HEK293 (cell line): Measurements from ENCODE around the gene TAPBP.

Experiments
- CTCF ChIA-PET: fragments of 350-600 bp; formaldehyde crosslinking; extraction: SDS; loops from one replicate; lab custom pipeline; 2021; ENCODE audit warnings: antibody characterized with exemption; lab: Yijun Ruan, JAX
- POLR2A ChIA-PET: fragments of 300-600 bp; formaldehyde crosslinking; extraction: SDS; loops from one replicate; lab custom pipeline; 2020; ENCODE audit warnings: antibody characterized with exemption, inconsistent platforms; lab: Yijun Ruan, JAX
- H3K27ac ChIP-seq: fragments of 200-500 bp; sonication (Bioruptor generic); 2 replicates; pipeline ENCODE4 v1.5.1; 2014; ENCODE audit warnings: low read depth, low read length, control low read depth, inconsistent platforms; ENCODE audit errors: extremely low read depth
- H3K36me3 ChIP-seq, 2 experiments: fragments of 200-500 bp in 1 of 2; sonication (Bioruptor generic) in 1 of 2; 1 replicate in 1 of 2; 2 replicates in 1 of 2; pipeline ENCODE4 v1.5.1; 2014 to 2017; ENCODE audit warnings: inconsistent platforms in 2 of 2, low read length in 2 of 2; ENCODE audit not compliant: control insufficient read depth in 2 of 2, insufficient read depth in 1 of 2
- H3K4me1 ChIP-seq: fragments of 200-500 bp; sonication (Bioruptor generic); 2 replicates; pipeline ENCODE4 v1.5.1; 2014; ENCODE audit warnings: mild to moderate bottlenecking, low read length, inconsistent platforms; ENCODE audit not compliant: control insufficient read depth, insufficient read depth
- H3K4me3 ChIP-seq: 2 replicates; pipeline ENCODE4 v1.5.1; 2011; ENCODE audit warnings: low read depth, mild to moderate bottlenecking, control low read depth, low read length, moderate library complexity
- H3K9me3 ChIP-seq: fragments of 200-500 bp; sonication (Bioruptor generic); 2 replicates; pipeline ENCODE4 v1.5.1; 2014; ENCODE audit warnings: low read depth, low read length, inconsistent platforms; ENCODE audit not compliant: control insufficient read depth, insufficient read depth
- EGR2 ChIP-seq: fragments of 450-650 bp; formaldehyde crosslinking; IDR thresholded peaks from 2 replicates; pipeline ENCODE4 v1.5.1; 2016; ENCODE audit warnings: low read depth, missing biosample characterization, missing genetic modification characterization
- ZIC2 ChIP-seq: fragments of 450-650 bp; formaldehyde crosslinking; IDR thresholded peaks from 2 replicates; pipeline ENCODE4 v1.5.1; 2016; ENCODE audit warnings: missing biosample characterization, missing genetic modification characterization
- ZNF221 ChIP-seq: fragments of 450-650 bp; formaldehyde crosslinking; IDR thresholded peaks from 2 replicates; pipeline ENCODE4 v1.5.1; 2017; ENCODE audit warnings: missing biosample characterization, missing genetic modification characterization, borderline replicate concordance
- ZNF335 ChIP-seq: fragments of 450-650 bp; formaldehyde crosslinking; conservative IDR thresholded peaks from 2 replicates; pipeline ENCODE4 v1.5.1; 2016; ENCODE audit warnings: missing biosample characterization, missing genetic modification characterization
- ZNF416 ChIP-seq: fragments of 450-650 bp; formaldehyde crosslinking; IDR thresholded peaks from 2 replicates; pipeline ENCODE4 v1.5.1; 2016; ENCODE audit warnings: missing biosample characterization, missing genetic modification characterization
- ZNF658 ChIP-seq: fragments of 450-650 bp; formaldehyde crosslinking; IDR thresholded peaks from 2 replicates; pipeline ENCODE4; 2016; ENCODE audit warnings: missing biosample characterization, missing genetic modification characterization
- ZNF707 ChIP-seq: fragments of 450-650 bp; formaldehyde crosslinking; IDR thresholded peaks from 2 replicates; pipeline ENCODE4 v1.5.1; 2016; ENCODE audit warnings: missing biosample characterization, missing genetic modification characterization
- TF ChIP-seq, protein P1 (sequence below): fragments of 450-650 bp; formaldehyde crosslinking; IDR thresholded peaks from 2 replicates; pipeline ENCODE4 v1.5.1; 2017; ENCODE audit warnings: missing biosample characterization, missing genetic modification characterization
- TF ChIP-seq, protein P2 (sequence below): fragments of 450-650 bp; formaldehyde crosslinking; IDR thresholded peaks from 2 replicates; pipeline ENCODE4 v1.5.1; 2016; ENCODE audit warnings: missing biosample characterization, missing genetic modification characterization
- TF ChIP-seq, protein P3 (sequence below): fragments of 450-650 bp; formaldehyde crosslinking; IDR thresholded peaks from 2 replicates; pipeline ENCODE4 v1.5.1; 2017; ENCODE audit warnings: missing biosample characterization, missing genetic modification characterization
- TF ChIP-seq, protein P4 (sequence below): fragments of 450-650 bp; formaldehyde crosslinking; IDR thresholded peaks from 2 replicates; pipeline ENCODE4 v1.5.1; 2016; ENCODE audit warnings: missing biosample characterization, missing genetic modification characterization, borderline replicate concordance
- TF ChIP-seq, protein P5 (sequence below): fragments of 450-650 bp; formaldehyde crosslinking; IDR thresholded peaks from 2 replicates; pipeline ENCODE4 v1.5.1; 2017; ENCODE audit warnings: missing biosample characterization, missing genetic modification characterization
- TF ChIP-seq, protein P6 (sequence below): fragments of 450-650 bp; formaldehyde crosslinking; IDR thresholded peaks from 2 replicates; pipeline ENCODE4 v1.5.1; 2017; ENCODE audit warnings: missing biosample characterization, missing genetic modification characterization

The TAPBP gene

DNA sequence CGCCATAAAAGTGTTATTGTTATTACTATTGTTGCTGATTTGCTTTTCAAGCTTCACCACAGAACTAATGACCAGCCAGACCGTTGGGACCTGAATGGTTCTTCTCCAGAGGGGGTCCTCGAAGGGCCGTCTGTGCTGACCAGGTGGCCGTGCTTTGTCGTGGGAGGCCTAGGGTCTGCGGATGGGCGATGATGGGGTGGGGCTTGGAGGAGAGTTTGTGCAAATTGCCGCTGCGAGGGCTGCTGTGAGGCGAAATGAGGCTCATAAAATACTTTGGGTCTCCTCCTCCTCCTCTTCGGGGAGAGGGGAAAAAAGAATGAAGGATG, 9.7 kb upstream of the TAPBP start (continued):
- TF ChIP-seq, protein P1, sequence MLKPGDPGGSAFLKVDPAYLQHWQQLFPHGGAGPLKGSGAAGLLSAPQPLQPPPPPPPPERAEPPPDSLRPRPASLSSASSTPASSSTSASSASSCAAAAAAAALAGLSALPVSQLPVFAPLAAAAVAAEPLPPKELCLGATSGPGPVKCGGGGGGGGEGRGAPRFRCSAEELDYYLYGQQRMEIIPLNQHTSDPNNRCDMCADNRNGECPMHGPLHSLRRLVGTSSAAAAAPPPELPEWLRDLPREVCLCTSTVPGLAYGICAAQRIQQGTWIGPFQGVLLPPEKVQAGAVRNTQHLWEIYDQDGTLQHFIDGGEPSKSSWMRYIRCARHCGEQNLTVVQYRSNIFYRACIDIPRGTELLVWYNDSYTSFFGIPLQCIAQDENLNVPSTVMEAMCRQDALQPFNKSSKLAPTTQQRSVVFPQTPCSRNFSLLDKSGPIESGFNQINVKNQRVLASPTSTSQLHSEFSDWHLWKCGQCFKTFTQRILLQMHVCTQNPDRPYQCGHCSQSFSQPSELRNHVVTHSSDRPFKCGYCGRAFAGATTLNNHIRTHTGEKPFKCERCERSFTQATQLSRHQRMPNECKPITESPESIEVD (tag by site-specific recombination) = no peak
- TF ChIP-seq ZNF658 (tag by site-specific recombination) (no peak), EGR2 (tag by site-specific recombination) (peak; percentile 8; the same call in 1 of the 2 replicates), ZNF335 (tag by site-specific recombination) (peak; percentile 52), ZNF707 (tag by site-specific recombination) (no peak), ZNF221 (tag by site-specific recombination) (no peak), ZIC2 (tag by site-specific recombination) (peak; percentile 54)
- TF ChIP-seq, protein P2, sequence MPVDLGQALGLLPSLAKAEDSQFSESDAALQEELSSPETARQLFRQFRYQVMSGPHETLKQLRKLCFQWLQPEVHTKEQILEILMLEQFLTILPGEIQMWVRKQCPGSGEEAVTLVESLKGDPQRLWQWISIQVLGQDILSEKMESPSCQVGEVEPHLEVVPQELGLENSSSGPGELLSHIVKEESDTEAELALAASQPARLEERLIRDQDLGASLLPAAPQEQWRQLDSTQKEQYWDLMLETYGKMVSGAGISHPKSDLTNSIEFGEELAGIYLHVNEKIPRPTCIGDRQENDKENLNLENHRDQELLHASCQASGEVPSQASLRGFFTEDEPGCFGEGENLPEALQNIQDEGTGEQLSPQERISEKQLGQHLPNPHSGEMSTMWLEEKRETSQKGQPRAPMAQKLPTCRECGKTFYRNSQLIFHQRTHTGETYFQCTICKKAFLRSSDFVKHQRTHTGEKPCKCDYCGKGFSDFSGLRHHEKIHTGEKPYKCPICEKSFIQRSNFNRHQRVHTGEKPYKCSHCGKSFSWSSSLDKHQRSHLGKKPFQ (tag by site-specific recombination) = no peak
- TF ChIP-seq, protein P3, sequence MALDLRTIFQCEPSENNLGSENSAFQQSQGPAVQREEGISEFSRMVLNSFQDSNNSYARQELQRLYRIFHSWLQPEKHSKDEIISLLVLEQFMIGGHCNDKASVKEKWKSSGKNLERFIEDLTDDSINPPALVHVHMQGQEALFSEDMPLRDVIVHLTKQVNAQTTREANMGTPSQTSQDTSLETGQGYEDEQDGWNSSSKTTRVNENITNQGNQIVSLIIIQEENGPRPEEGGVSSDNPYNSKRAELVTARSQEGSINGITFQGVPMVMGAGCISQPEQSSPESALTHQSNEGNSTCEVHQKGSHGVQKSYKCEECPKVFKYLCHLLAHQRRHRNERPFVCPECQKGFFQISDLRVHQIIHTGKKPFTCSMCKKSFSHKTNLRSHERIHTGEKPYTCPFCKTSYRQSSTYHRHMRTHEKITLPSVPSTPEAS (tag by site-specific recombination) = no peak
- TF ChIP-seq, protein P4, sequence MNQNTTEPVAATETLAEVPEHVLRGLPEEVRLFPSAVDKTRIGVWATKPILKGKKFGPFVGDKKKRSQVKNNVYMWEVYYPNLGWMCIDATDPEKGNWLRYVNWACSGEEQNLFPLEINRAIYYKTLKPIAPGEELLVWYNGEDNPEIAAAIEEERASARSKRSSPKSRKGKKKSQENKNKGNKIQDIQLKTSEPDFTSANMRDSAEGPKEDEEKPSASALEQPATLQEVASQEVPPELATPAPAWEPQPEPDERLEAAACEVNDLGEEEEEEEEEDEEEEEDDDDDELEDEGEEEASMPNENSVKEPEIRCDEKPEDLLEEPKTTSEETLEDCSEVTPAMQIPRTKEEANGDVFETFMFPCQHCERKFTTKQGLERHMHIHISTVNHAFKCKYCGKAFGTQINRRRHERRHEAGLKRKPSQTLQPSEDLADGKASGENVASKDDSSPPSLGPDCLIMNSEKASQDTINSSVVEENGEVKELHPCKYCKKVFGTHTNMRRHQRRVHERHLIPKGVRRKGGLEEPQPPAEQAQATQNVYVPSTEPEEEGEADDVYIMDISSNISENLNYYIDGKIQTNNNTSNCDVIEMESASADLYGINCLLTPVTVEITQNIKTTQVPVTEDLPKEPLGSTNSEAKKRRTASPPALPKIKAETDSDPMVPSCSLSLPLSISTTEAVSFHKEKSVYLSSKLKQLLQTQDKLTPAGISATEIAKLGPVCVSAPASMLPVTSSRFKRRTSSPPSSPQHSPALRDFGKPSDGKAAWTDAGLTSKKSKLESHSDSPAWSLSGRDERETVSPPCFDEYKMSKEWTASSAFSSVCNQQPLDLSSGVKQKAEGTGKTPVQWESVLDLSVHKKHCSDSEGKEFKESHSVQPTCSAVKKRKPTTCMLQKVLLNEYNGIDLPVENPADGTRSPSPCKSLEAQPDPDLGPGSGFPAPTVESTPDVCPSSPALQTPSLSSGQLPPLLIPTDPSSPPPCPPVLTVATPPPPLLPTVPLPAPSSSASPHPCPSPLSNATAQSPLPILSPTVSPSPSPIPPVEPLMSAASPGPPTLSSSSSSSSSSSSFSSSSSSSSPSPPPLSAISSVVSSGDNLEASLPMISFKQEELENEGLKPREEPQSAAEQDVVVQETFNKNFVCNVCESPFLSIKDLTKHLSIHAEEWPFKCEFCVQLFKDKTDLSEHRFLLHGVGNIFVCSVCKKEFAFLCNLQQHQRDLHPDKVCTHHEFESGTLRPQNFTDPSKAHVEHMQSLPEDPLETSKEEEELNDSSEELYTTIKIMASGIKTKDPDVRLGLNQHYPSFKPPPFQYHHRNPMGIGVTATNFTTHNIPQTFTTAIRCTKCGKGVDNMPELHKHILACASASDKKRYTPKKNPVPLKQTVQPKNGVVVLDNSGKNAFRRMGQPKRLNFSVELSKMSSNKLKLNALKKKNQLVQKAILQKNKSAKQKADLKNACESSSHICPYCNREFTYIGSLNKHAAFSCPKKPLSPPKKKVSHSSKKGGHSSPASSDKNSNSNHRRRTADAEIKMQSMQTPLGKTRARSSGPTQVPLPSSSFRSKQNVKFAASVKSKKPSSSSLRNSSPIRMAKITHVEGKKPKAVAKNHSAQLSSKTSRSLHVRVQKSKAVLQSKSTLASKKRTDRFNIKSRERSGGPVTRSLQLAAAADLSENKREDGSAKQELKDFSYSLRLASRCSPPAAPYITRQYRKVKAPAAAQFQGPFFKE (tag by site-specific recombination) = no peak
- TF ChIP-seq, protein P5, sequence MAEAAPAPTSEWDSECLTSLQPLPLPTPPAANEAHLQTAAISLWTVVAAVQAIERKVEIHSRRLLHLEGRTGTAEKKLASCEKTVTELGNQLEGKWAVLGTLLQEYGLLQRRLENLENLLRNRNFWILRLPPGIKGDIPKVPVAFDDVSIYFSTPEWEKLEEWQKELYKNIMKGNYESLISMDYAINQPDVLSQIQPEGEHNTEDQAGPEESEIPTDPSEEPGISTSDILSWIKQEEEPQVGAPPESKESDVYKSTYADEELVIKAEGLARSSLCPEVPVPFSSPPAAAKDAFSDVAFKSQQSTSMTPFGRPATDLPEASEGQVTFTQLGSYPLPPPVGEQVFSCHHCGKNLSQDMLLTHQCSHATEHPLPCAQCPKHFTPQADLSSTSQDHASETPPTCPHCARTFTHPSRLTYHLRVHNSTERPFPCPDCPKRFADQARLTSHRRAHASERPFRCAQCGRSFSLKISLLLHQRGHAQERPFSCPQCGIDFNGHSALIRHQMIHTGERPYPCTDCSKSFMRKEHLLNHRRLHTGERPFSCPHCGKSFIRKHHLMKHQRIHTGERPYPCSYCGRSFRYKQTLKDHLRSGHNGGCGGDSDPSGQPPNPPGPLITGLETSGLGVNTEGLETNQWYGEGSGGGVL (tag by site-specific recombination) = no peak
- TF ChIP-seq, all 188 proteins: peak for 14

DNA sequence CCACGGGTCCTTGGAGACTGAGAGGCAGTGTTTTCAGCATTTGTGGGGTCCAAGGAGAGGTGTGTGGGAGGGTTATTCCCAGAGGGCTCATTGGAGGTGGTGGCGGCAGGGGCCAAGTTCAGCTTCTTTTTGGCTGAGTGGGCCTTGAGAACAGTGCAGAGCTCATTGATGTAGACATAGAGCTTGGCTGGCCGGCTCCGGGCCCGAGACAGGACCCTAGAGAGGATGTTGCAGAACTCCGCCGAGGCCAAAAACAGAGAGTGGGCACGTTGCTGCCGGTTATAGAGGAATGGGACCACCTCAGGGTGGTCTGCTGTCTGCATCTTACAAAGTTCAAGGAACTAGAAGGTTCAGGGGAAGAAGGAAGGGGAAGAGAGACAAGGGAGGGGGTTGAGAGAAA, 7.3 kb upstream of the TAPBP start:
- Histone ChIP-seq H3K4me1 (peaks cover 20% of the 10 kb centered on the region), H3K9me3 (no peaks in the 10 kb centered on the region), H3K27ac (peak overlapping the region; percentile 18; the same call in 1 of the 2 replicates), H3K4me3 (no peak overlapping the region), H3K36me3 (peaks cover 14 to 34% of the 10 kb centered on the region in 2 experiments)
- CTCF ChIA-PET = interaction anchor here (0.7 to 1.9 kb wide), 3 partner anchors 16 to 43 kb away, joined by 3 to 10 read pairs (median 3); partner anchors contain the start of gene RGL2
- POLR2A ChIA-PET = interaction anchor here (1.0 to 1.9 kb wide), 7 partner anchors 22 to 349 kb away, joined by 3 to 13 read pairs (median 4); partner anchors contain the start of genes B3GALT4, PFDN6, PHF1 and RGL2
- TF ChIP-seq, protein P6, sequence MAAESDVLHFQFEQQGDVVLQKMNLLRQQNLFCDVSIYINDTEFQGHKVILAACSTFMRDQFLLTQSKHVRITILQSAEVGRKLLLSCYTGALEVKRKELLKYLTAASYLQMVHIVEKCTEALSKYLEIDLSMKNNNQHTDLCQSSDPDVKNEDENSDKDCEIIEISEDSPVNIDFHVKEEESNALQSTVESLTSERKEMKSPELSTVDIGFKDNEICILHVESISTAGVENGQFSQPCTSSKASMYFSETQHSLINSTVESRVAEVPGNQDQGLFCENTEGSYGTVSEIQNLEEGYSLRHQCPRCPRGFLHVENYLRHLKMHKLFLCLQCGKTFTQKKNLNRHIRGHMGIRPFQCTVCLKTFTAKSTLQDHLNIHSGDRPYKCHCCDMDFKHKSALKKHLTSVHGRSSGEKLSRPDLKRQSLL (tag by site-specific recombination) = peak; percentile 86
- no peak for TF ChIP-seq ZNF416 (tag by site-specific recombination)
- TF ChIP-seq, all 188 proteins: peak for 1
